Inflammatory macrophage treated with lipopolysaccharide for 1 hour (primary cell): Measurements from ENCODE around the gene SMYD3.

Experiments used
- DNase-seq, 2 donors: peaks; one replicate each; pipeline ENCODE4 v3.0.0-alpha.2; 2020 to 2022

The SMYD3 gene

GRCh38 chr1:245877976-245878375 lies 629.1 kb downstream of the SMYD3 start:
- DNase-seq, result no peak

GRCh38 chr1:245876586-245876985 lies 630.5 kb downstream of the SMYD3 start:
- no peak for DNase-seq

- DNase-seq, result no peak
These were observed 631.4 kb downstream of the SMYD3 start for GRCh38 chr1:245875581-245876261.

- DNase-seq, result no peak
These were observed 632.0 kb downstream of the SMYD3 start for GRCh38 chr1:245874942-245875580.

- no peak for DNase-seq
These were observed 633.0 kb downstream of the SMYD3 start for GRCh38 chr1:245873883-245874671.

GRCh38 chr1:245873068-245873467 lies 634.0 kb downstream of the SMYD3 start:
- DNase-seq, result no peak

GRCh38 chr1:245872475-245872874 lies 634.6 kb downstream of the SMYD3 start:
- DNase-seq, result no peak

- no peak for DNase-seq
These were observed 635.2 kb downstream of the SMYD3 start for GRCh38 chr1:245871915-245872314.

- no peak for DNase-seq
These were observed 635.9 kb downstream of the SMYD3 start for GRCh38 chr1:245871191-245871590.

GRCh38 chr1:245870698-245871097 lies 636.4 kb downstream of the SMYD3 start:
- no peak for DNase-seq

- DNase-seq, result no peak
These were observed 637.2 kb downstream of the SMYD3 start for GRCh38 chr1:245869847-245870246.

GRCh38 chr1:245867738-245868137 lies 639.3 kb downstream of the SMYD3 start:
- no peak for DNase-seq

GRCh38 chr1:245864872-245865271 lies 642.2 kb downstream of the SMYD3 start:
- no peak for DNase-seq

- DNase-seq, result no peak
These were observed 643.4 kb downstream of the SMYD3 start for GRCh38 chr1:245863566-245864184.

- DNase-seq, result no peak
These were observed 644.1 kb downstream of the SMYD3 start for GRCh38 chr1:245862812-245863540.

GRCh38 chr1:245860657-245861544 lies 646.2 kb downstream of the SMYD3 start:
- DNase-seq, result peak in 1 of 2 donors; percentile 21

GRCh38 chr1:245859493-245860114 lies 647.5 kb downstream of the SMYD3 start:
- DNase-seq, result no peak

GRCh38 chr1:245858722-245859492 lies 648.2 kb downstream of the SMYD3 start:
- DNase-seq, result no peak

- DNase-seq, result no peak
These were observed 648.9 kb downstream of the SMYD3 start for GRCh38 chr1:245858022-245858721.
